Measurements from ENCODE around the gene NUF2.

DNA sequence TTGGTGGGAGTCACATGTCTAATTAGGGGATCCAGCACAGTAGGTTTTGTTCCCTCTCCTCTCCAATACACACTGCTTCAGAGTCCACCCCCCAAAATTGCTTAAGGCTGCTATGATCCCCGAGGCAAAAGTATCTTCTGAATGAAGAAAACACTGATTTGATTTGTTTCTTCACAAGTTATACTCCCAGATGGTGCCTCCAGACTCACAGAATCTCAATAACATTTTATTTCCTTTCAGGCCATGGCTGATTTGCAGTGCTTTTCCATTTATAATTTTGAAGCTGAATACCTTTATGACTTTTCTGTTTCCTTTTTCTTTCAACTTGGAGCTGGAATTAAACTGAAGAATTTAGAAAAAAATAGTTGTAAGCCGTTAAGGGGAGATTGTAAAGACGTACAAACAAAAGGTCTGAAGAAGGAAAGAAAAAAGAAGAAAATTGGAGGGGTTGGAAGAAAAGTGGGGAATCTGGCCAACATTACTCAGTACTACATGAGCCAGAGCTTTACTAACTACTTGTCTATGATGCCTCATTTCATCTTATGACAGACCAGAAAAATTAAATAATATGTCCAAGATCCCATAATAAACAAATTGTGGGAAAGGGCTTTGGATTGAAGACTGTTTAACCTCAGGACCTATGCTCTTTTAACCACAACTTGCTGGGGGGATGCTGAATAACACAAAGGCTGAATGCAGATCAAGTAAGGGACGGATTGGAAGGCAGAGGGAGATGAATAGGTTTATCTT, 75.9 kb downstream of the NUF2 start:
- TF ChIP-seq, protein P1, sequence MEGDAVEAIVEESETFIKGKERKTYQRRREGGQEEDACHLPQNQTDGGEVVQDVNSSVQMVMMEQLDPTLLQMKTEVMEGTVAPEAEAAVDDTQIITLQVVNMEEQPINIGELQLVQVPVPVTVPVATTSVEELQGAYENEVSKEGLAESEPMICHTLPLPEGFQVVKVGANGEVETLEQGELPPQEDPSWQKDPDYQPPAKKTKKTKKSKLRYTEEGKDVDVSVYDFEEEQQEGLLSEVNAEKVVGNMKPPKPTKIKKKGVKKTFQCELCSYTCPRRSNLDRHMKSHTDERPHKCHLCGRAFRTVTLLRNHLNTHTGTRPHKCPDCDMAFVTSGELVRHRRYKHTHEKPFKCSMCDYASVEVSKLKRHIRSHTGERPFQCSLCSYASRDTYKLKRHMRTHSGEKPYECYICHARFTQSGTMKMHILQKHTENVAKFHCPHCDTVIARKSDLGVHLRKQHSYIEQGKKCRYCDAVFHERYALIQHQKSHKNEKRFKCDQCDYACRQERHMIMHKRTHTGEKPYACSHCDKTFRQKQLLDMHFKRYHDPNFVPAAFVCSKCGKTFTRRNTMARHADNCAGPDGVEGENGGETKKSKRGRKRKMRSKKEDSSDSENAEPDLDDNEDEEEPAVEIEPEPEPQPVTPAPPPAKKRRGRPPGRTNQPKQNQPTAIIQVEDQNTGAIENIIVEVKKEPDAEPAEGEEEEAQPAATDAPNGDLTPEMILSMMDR (IDR thresholded peaks at IDR 0.05) = no peak
- TF ChIP-seq POLR2A (IDR thresholded peaks at IDR 0.05) = no peak
